GM19099 (cell line): Measurements from ENCODE around the gene GALNT18.
"Not testable (repeated sequence)": the region's sequence is repeated elsewhere in the genome, so short reads cannot be mapped to it uniquely, and the experiment has no call there.

ENCODE experiments used
- POLR2A ChIP-seq: IDR thresholded peaks from 3 replicates; pipeline ENCODE4 v1.6.1; 2011; ENCODE audit warnings: low read depth; ENCODE audit not compliant: insufficient read length; ENCODE audit errors: extremely low read depth

GALNT18 gene

GRCh38 chr11:11374358-11375148 is 247.3 kb downstream of the GALNT18 start:
- TF ChIP-seq POLR2A: no peak

GRCh38 chr11:11373934-11374333 is 247.9 kb downstream of the GALNT18 start:
- no peak for TF ChIP-seq POLR2A

GRCh38 chr11:11372461-11372860 is 249.3 kb downstream of the GALNT18 start:
- TF ChIP-seq POLR2A: no peak

- TF ChIP-seq POLR2A: no peak
Observed at GRCh38 chr11:11370962-11371303, 250.9 kb downstream of the GALNT18 start.

- TF ChIP-seq POLR2A: no peak
Observed at GRCh38 chr11:11370255-11370961, 251.4 kb downstream of the GALNT18 start.

GRCh38 chr11:11366793-11367192 is 255.0 kb downstream of the GALNT18 start:
- TF ChIP-seq POLR2A: no peak

- no peak for TF ChIP-seq POLR2A
Observed at GRCh38 chr11:11363674-11364073, 258.1 kb downstream of the GALNT18 start.

- TF ChIP-seq POLR2A: no peak
Observed at GRCh38 chr11:11359611-11360010, 262.2 kb downstream of the GALNT18 start.

- TF ChIP-seq POLR2A: no peak
Observed at GRCh38 chr11:11356842-11357241, 265.0 kb downstream of the GALNT18 start.

- not testable (repeated sequence) for TF ChIP-seq POLR2A
Observed at GRCh38 chr11:11352878-11353277, 268.9 kb downstream of the GALNT18 start, which contains the start of gene CSNK2A3. Gene CSNK2A3 (minus strand): TSS chr11:11353250. CDS start chr11:11353119, 131 bp downstream.

GRCh38 chr11:11351042-11351586 is 270.7 kb downstream of the GALNT18 start:
- no peak for TF ChIP-seq POLR2A

GRCh38 chr11:11349870-11350337 is 271.9 kb downstream of the GALNT18 start:
- TF ChIP-seq POLR2A: no peak

GRCh38 chr11:11349106-11349825 is 272.5 kb downstream of the GALNT18 start:
- TF ChIP-seq POLR2A: no peak

GRCh38 chr11:11348303-11348702 is 273.5 kb downstream of the GALNT18 start:
- TF ChIP-seq POLR2A: no peak

GRCh38 chr11:11347592-11347991 is 274.2 kb downstream of the GALNT18 start:
- TF ChIP-seq POLR2A: no peak
